K562 (cell line): Measurements from ENCODE around the gene LHX3. TPM values are rescaled to one million over a fixed set of nuclear protein-coding genes. Genes with fewer than 3 reads are reported as not detected.

Experiments
- ATAC-seq: fragments of 200-7000 bp; cut with Tn5 transposase; 3 replicates; pipeline ENCODE4 v1.9.1; 2020; ENCODE audit warnings: moderate library complexity
- BruUV-seq: library from RNA; stranded (reverse); fragments of 400-500 nt; replicated peaks from 2 replicates; lab custom pipeline; 2021; lab: Mats Ljungman, UMichigan
- CTCF ChIA-PET: fragments of 300-600 bp; formaldehyde crosslinking; extraction: SDS; loops from one replicate; lab custom pipeline; 2021; ENCODE audit warnings: low intra/inter-chr PET ratio; lab: Yijun Ruan, JAX
- POLR2A ChIA-PET: fragments of 300-600, 350-650 bp; sonication (Branson Sonifier 250); formaldehyde crosslinking; extraction: SDS; loops from one replicate; lab custom pipeline; 2021; ENCODE audit warnings: antibody characterized with exemption, inconsistent platforms; lab: Yijun Ruan, JAX
- DNase-seq, 4 experiments: peaks; one replicate each; pipeline versions ENCODE4 v3.0.0 to v3.0.0-alpha.2; 2011 to 2018; ENCODE audit warnings: low spot score in 3 of 4, mixed read lengths in 3 of 4; ENCODE audit errors: extremely low read depth in 1 of 4
- FAIRE-seq: peaks from 2 replicates; lab custom pipeline; 2011; peaks lifted over from hg19 to GRCh38; lab: Jason Lieb, UNC
- H2AFZ ChIP-seq: 2 replicates; pipeline ENCODE4 v1.6.0; 2011; ENCODE audit warnings: low read depth, low read length, control low read depth, inconsistent platforms
- H3K27ac ChIP-seq: fragments of 200-600 bp; 3 replicates; pipeline ENCODE4 v1.8.0; 2011; ENCODE audit warnings: low read depth, mild to moderate bottlenecking, control low read depth, inconsistent platforms, low read length, moderate library complexity, mixed read lengths; ENCODE audit errors: extremely low read depth
- H3K27me3 ChIP-seq, 2 experiments: fragments of 300-600 bp in 1 of 2; 2 replicates in 1 of 2; 3 replicates in 1 of 2; pipeline versions ENCODE4 v1.6.0 to v1.8.0; 2011; ENCODE audit warnings: inconsistent platforms in 2 of 2, low read length in 2 of 2, mild to moderate bottlenecking in 1 of 2, mixed read lengths in 1 of 2, moderate library complexity in 1 of 2; ENCODE audit not compliant: control insufficient read depth in 2 of 2, insufficient read depth in 2 of 2
- H3K36me3 ChIP-seq: fragments of 300-600 bp; 3 replicates; pipeline ENCODE4 v1.8.0; 2011; ENCODE audit warnings: mild to moderate bottlenecking, low read length, inconsistent platforms; ENCODE audit not compliant: control insufficient read depth, insufficient read depth
- H3K4me1 ChIP-seq, 2 experiments: fragments of 200-600 bp in 1 of 2; replicated peaks in 1 of 2; 2 replicates in 1 of 2; 3 replicates in 1 of 2; pipeline versions ENCODE4 v1.5.1 to v1.8.0; 2011; ENCODE audit warnings: inconsistent platforms in 2 of 2, low read length in 2 of 2, mild to moderate bottlenecking in 1 of 2, mixed read lengths in 1 of 2, moderate library complexity in 1 of 2; ENCODE audit not compliant: control insufficient read depth in 2 of 2, insufficient read depth in 2 of 2
- H3K4me2 ChIP-seq: 2 replicates; pipeline ENCODE4 v1.6.1; 2011; ENCODE audit warnings: low read length, control low read depth, inconsistent platforms, mixed read lengths; ENCODE audit not compliant: insufficient read depth
- H3K4me3 ChIP-seq: fragments of 200-600 bp; sonication (generic), shearing (Covaris generic); 2 replicates; pipeline ENCODE4 v1.5.1; 2016; ENCODE audit warnings: control low read depth, inconsistent platforms
- H3K79me2 ChIP-seq: fragments of 200-600 bp; 3 replicates; pipeline ENCODE4 v1.8.0; 2011; ENCODE audit warnings: low read length, inconsistent platforms; ENCODE audit not compliant: control insufficient read depth, insufficient read depth
- H3K9ac ChIP-seq, 2 experiments: 2 replicates each; pipeline versions ENCODE4 v1.6.0 to v1.6.1; 2011; ENCODE audit warnings: low read depth in 2 of 2, low read length in 2 of 2, control low read depth in 1 of 2, inconsistent platforms in 1 of 2, mild to moderate bottlenecking in 1 of 2, mixed read lengths in 1 of 2; ENCODE audit not compliant: insufficient read depth in 1 of 2
- H3K9me1 ChIP-seq: one replicate; pipeline ENCODE4 v1.6.0; 2011; ENCODE audit warnings: inconsistent platforms, mild to moderate bottlenecking, low read length, moderate library complexity; ENCODE audit not compliant: control insufficient read depth, insufficient read depth
- H3K9me3 ChIP-seq: replicated peaks from 2 replicates; pipeline ENCODE4 v1.5.1; 2011; ENCODE audit warnings: low read depth, low read length, inconsistent platforms; ENCODE audit not compliant: control insufficient read depth, insufficient read depth
- H4K20me1 ChIP-seq: replicated peaks from 2 replicates; pipeline ENCODE4 v1.6.1; 2011; ENCODE audit warnings: low read length, inconsistent platforms, mixed read lengths; ENCODE audit not compliant: control insufficient read depth, insufficient read depth
- ATF3 ChIP-seq, 2 experiments: fragments of 450-650 bp in 1 of 2; sonication (generic) in 1 of 2; formaldehyde crosslinking in 1 of 2; IDR thresholded peaks in 1 of 2; conservative IDR thresholded peaks in 1 of 2; 2 replicates each; pipeline versions ENCODE4 v1.6.1 to v1.8.1; 2016 to 2023; ENCODE audit warnings: mild to moderate bottlenecking in 2 of 2, moderate library complexity in 2 of 2, inconsistent platforms in 1 of 2, missing genetic modification reagents in 1 of 2
- BRCA1 ChIP-seq, 2 experiments: fragments of 450-650 bp in 1 of 2; sonication (generic) in 1 of 2; formaldehyde crosslinking in 1 of 2; IDR thresholded peaks; 2 replicates each; pipeline versions ENCODE4 v1.5.0 to v1.6.1; 2017 to 2020; ENCODE audit warnings: mild to moderate bottlenecking in 1 of 2, missing genetic modification reagents in 1 of 2
- CBX5 ChIP-seq: IDR thresholded peaks from 2 replicates; pipeline ENCODE4 v1.6.1; 2014; ENCODE audit warnings: low read depth, borderline replicate concordance
- GTF2A2 ChIP-seq: IDR thresholded peaks from 2 replicates; pipeline ENCODE4 v1.6.1; 2016; ENCODE audit warnings: mild to moderate bottlenecking, missing genetic modification characterization, missing compliant biosample characterization
- HNRNPH1 ChIP-seq: fragments of 200-400 bp; formaldehyde crosslinking; optimal IDR thresholded peaks from 2 replicates; pipeline ENCODE3; 2017; ENCODE audit warnings: low read depth, mild to moderate bottlenecking, low read length, moderate library complexity
- HNRNPL ChIP-seq: fragments of 200-400 bp; formaldehyde crosslinking; IDR thresholded peaks from 2 replicates; pipeline ENCODE4 v1.6.1; 2017; ENCODE audit warnings: low read depth, mild to moderate bottlenecking, low read length
- KLF16 ChIP-seq: IDR thresholded peaks from 2 replicates; pipeline ENCODE4 v1.6.1; 2016; ENCODE audit warnings: antibody characterized with exemption
- NCOA1 ChIP-seq: fragments of 450-650 bp; IDR thresholded peaks from 2 replicates; pipeline ENCODE4 v1.6.1; 2016; ENCODE audit warnings: low read depth
- SMARCA5 ChIP-seq: fragments of 450-650 bp; IDR thresholded peaks from 2 replicates; pipeline ENCODE4 v1.6.1; 2016
- SNIP1 ChIP-seq: fragments of 450-650 bp; IDR thresholded peaks from 2 replicates; pipeline ENCODE4 v1.7.1; 2017; ENCODE audit warnings: low read depth, mild to moderate bottlenecking
- TSC22D4 ChIP-seq: fragments of 450-650 bp; IDR thresholded peaks from 2 replicates; pipeline ENCODE4 v1.6.1; 2016; ENCODE audit warnings: missing genetic modification characterization, missing biosample characterization, control low read depth
- ZNF140 ChIP-seq: fragments of 250-450 bp; sonication (Bioruptor Pico); IDR thresholded peaks from 2 replicates; pipeline ENCODE4 v1.8.0; 2021; ENCODE audit warnings: moderate library complexity, mild to moderate bottlenecking, inconsistent platforms
- ZNF23 ChIP-seq: fragments of 250-450 bp; sonication (Bioruptor Pico); IDR thresholded peaks from 2 replicates; pipeline ENCODE4 v1.4.0; 2020; ENCODE audit warnings: mild to moderate bottlenecking
- ZNF655 ChIP-seq: fragments of 250-450 bp; sonication (Bioruptor Pico); IDR thresholded peaks from 2 replicates; pipeline ENCODE4 v1.5.0; 2021
- WGBS: fragments of 100-300 bp; shearing (Covaris generic); methylation state at CpG from one replicate; pipeline ENCODE4 v1.1.6; 2016; ENCODE audit warnings: low coverage, mixed read lengths; ENCODE audit not compliant: insufficient coverage; ENCODE audit errors: missing lambda C conversion rate; 5-methylcytosine and 5-hydroxymethylcytosine counted together
- in situ Hi-C: fragments of 300-500 bp; cut with MboI; formaldehyde crosslinking; loops from 4 replicates; pipeline ENCODE4 v1.15.0; 2018; ENCODE audit warnings: inconsistent platforms, mixed read lengths
- intact Hi-C: fragments of 100-400 bp; cut with micrococcal nuclease; formaldehyde crosslinking; loops from 2 replicates; pipeline ENCODE4 v1.14.2; 2022
- polyA plus RNA-seq, 8 experiments: library from polyadenylated mRNA; depleted of rRNA in 4 of 8; stranded (reverse) in 5 of 8; unstranded in 3 of 8; fragments of >200 nt; fragmentation: Nextera tagmentation in 2 of 8; fragmentation: Illumina TruSeq in 1 of 8; extraction: Ambion mirVana in 2 of 8; extraction: Trizol in 1 of 8; gene quantifications; 2 replicates each; pipeline versions ENCODE4 v1.2.1 to v1.2.3, GENCODE V29; 2011 to 2014; ENCODE audit warnings: inconsistent platforms in 1 of 8, missing spikeins in 1 of 8
- total RNA-seq, 7 experiments: library from RNA; depleted of rRNA in 6 of 7; stranded (reverse); fragments of >200 nt in 6 of 7; fragmentation: Illumina TruSeq in 2 of 7; extraction: Trizol in 2 of 7; gene quantifications; 2 replicates each; pipeline versions ENCODE4 v1.2.1 to v1.2.3, GENCODE V29; 2011 to 2021; ENCODE audit warnings: low replicate concordance in 1 of 7

Gene LHX3
- total and polyA plus RNA-seq, 9 of the 15 experiments (the other 6 are each of a cell fraction or from before 2014, with no cell fraction given): 0.09 TPM; not detected in 8

GRCh38 chr9:136185596-136186366 is 19.1 kb downstream of the LHX3 start:
- Histone ChIP-seq H3K27ac (no peak overlapping the region), H3K79me2 (no peaks in the 10 kb centered on the region), H3K9me1 (no peaks in the 10 kb centered on the region), H3K9me3 (no peaks in the 10 kb centered on the region), H3K4me2 (no peak overlapping the region)
- ChIA-PET POLR2A (interaction anchor here (2.7 kb wide), 1 partner anchor 10 kb away, joined by 10 read pairs; no protein-coding TSS in a partner anchor), CTCF (no interaction called here)
- intact Hi-C loops: no loop called here
- WGBS: 25% methylated on average over 21 of the region's 32 CpGs
- DNase-seq (no peak), FAIRE-seq (no peak), ATAC-seq (no peak)
- TF ChIP-seq HNRNPH1 (no peak), SNIP1 (no peak), HNRNPL (peak; percentile 66; the same call in 1 of the 2 replicates)
- TF ChIP-seq, all 486 proteins: peak for 1
- Histone ChIP-seq H3K4me1 (peaks cover 10 to 45% of the 10 kb centered on the region in 2 experiments; a peak in 4 of 5 replicates), H3K27me3 (peaks cover 20 to 59% of the 10 kb centered on the region in 2 experiments; a peak in 4 of 5 replicates), H2AFZ (no peak overlapping the region), H3K4me3 (no peak overlapping the region), H4K20me1 (peaks cover 4% of the 10 kb centered on the region; the same call in 1 of the 2 replicates), H3K36me3 (no peaks in the 10 kb centered on the region), H3K9ac (no peak overlapping the region; a peak in 1 of 4 replicates)
- in situ Hi-C loops: no loop called here
- no TSS peak for BruUV-seq

GRCh38 chr9:136185066-136185465 is 19.9 kb downstream of the LHX3 start:
- in situ Hi-C loops (no loop called here), intact Hi-C loops (no loop called here)
- no peak overlapping the region for H3K27ac ChIP-seq
- CTCF ChIA-PET: no interaction called here
- H3K9me1 ChIP-seq: no peaks in the 10 kb centered on the region
- ATAC-seq (no peak), DNase-seq (no peak), FAIRE-seq (no peak)
- H3K9ac ChIP-seq: no peak overlapping the region
- 34% methylated on average over 10 of the region's 19 CpGs for WGBS
- H3K27me3 ChIP-seq: peaks cover 20 to 64% of the 10 kb centered on the region in 2 experiments; a peak in 4 of 5 replicates
- no peak overlapping the region for H3K4me3 ChIP-seq
- H3K9me3 ChIP-seq: no peaks in the 10 kb centered on the region
- POLR2A ChIA-PET: no interaction called here
- H2AFZ ChIP-seq: no peak overlapping the region
- BruUV-seq: no TSS peak
- H3K79me2 ChIP-seq: no peaks in the 10 kb centered on the region
- H3K4me2 ChIP-seq: no peak overlapping the region
- peaks cover 4% of the 10 kb centered on the region; the same call in 1 of the 2 replicates for H4K20me1 ChIP-seq
- no peaks in the 10 kb centered on the region for H3K36me3 ChIP-seq
- peaks cover 5 to 38% of the 10 kb centered on the region in 2 experiments; a peak in 2 of 5 replicates for H3K4me1 ChIP-seq
- TF ChIP-seq ZNF655 (CRISPR knock-in tag) (no peak), BRCA1 (IDR thresholded peaks at IDR 0.05) (no peak), BRCA1 (CRISPR knock-in tag; IDR thresholded peaks at IDR 0.05) (no peak), ATF3 (IDR thresholded peaks at IDR 0.05) (no peak), ATF3 (CRISPR knock-in tag; conservative IDR thresholded peaks at IDR 0.05) (no peak), GTF2A2 (tag) (no peak), KLF16 (no peak), SMARCA5 (no peak), NCOA1 (no peak), TSC22D4 (tag) (no peak), ZNF23 (CRISPR knock-in tag) (no peak), CBX5 (no peak), ZNF140 (CRISPR knock-in tag) (no peak)
